ENCODE measurements around the gene NEK5. TPM values are rescaled to one million over a fixed set of nuclear protein-coding genes. Genes with fewer than 3 reads are reported as not detected.
"Not testable (repeated sequence)": the region's sequence is repeated elsewhere in the genome, so short reads cannot be mapped to it uniquely, and the experiment has no call there.

The NEK5 gene
- total RNA-seq, 1 donor from 2014 or later = 0.97 TPM

DNA sequence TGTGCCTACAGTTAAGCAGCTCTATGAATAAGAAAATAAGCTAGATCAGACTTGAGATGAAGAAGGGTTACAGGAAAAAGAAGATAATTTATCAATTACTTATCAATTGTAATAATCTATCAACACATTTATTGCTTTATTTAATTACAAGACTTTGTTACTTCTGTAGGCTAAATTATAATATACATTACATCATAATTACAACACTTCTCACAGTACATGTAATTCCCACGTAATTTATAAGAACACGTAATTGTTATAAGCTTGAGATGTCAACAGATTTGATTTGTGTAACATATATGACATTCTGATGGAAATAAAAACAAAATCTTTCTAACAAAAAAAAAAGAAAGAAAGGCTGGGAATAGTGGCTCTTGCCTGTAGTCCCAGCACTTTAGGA lies 36.8 kb downstream of the NEK5 start:
- Mint-ChIP-seq H3K9me3 (ENCODE audit: unreplicated experiment) (peaks cover 6% of the 10 kb centered on the region), H3K4me3 (ENCODE audit: unreplicated experiment) (no peak overlapping the region), H3K36me3 (ENCODE audit: low read depth, unreplicated experiment) (peaks cover 5% of the 10 kb centered on the region), H3K4me1 (ENCODE audit: unreplicated experiment) (no peaks in the 10 kb centered on the region), H3K27me3 (ENCODE audit: unreplicated experiment) (peaks cover 1% of the 10 kb centered on the region), H3K27ac (ENCODE audit: unreplicated experiment) (no peak overlapping the region)
- DNase-seq (ENCODE audit: low spot score) = no peak
- TF ChIP-seq, protein P1, sequence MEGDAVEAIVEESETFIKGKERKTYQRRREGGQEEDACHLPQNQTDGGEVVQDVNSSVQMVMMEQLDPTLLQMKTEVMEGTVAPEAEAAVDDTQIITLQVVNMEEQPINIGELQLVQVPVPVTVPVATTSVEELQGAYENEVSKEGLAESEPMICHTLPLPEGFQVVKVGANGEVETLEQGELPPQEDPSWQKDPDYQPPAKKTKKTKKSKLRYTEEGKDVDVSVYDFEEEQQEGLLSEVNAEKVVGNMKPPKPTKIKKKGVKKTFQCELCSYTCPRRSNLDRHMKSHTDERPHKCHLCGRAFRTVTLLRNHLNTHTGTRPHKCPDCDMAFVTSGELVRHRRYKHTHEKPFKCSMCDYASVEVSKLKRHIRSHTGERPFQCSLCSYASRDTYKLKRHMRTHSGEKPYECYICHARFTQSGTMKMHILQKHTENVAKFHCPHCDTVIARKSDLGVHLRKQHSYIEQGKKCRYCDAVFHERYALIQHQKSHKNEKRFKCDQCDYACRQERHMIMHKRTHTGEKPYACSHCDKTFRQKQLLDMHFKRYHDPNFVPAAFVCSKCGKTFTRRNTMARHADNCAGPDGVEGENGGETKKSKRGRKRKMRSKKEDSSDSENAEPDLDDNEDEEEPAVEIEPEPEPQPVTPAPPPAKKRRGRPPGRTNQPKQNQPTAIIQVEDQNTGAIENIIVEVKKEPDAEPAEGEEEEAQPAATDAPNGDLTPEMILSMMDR (IDR thresholded peaks at IDR 0.05; ENCODE audit: unreplicated experiment) = no peak

DNA sequence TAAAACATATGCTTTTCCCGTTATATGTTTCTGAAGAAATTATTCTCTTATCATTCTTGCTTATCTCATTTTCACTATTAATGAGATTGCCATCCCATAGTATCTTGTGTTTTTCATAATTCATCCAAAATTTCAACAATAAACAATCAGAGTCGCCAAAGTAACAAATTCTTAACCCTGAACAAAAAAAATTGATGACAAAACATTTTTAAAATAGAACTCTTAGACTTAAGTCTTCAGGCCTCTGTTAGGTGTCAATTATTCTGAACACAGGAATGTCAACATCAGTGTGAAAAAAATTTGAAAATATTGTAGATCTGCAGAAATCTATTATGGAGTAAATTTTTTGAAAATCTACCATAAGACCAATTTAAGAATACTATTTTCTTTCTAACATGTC lies 37.4 kb downstream of the NEK5 start:
- no peaks in the 10 kb centered on the region for H3K4me1 Mint-ChIP-seq (ENCODE audit: unreplicated experiment)
- peaks cover 1% of the 10 kb centered on the region for H3K27me3 Mint-ChIP-seq (ENCODE audit: unreplicated experiment)
- H3K27ac Mint-ChIP-seq (ENCODE audit: unreplicated experiment) = no peak overlapping the region
- H3K36me3 Mint-ChIP-seq (ENCODE audit: low read depth, unreplicated experiment) = peaks cover 3% of the 10 kb centered on the region
- H3K4me3 Mint-ChIP-seq (ENCODE audit: unreplicated experiment) = no peak overlapping the region
- TF ChIP-seq, protein P1 (IDR thresholded peaks at IDR 0.05; ENCODE audit: unreplicated experiment) = no peak
- no peak for DNase-seq (ENCODE audit: low spot score)
- peaks cover 6% of the 10 kb centered on the region for H3K9me3 Mint-ChIP-seq (ENCODE audit: unreplicated experiment)

DNA sequence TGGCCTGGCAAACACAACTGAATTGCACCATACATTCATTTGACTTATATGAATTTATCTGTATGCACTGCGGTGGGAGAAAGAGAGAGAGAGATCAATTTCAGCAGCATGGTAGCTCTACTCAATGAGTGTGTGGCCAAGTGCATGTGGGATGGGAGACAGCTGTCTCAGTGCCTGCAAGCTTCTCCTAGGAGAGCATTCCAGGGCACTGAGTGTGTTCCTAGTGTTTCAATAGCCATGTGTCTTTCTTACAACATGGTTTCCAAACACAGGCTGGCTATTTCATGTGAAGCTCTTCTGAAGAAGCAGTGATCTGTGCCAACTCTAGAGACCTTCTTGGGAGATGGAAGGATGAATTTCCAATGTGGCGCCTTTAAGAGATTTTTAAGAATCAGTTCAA lies 43.5 kb downstream of the NEK5 start:
- Mint-ChIP-seq H3K36me3 (ENCODE audit: low read depth, unreplicated experiment) (peaks cover 4% of the 10 kb centered on the region), H3K27ac (ENCODE audit: unreplicated experiment) (no peak overlapping the region), H3K9me3 (ENCODE audit: unreplicated experiment) (no peaks in the 10 kb centered on the region), H3K4me1 (ENCODE audit: unreplicated experiment) (no peaks in the 10 kb centered on the region), H3K27me3 (ENCODE audit: unreplicated experiment) (peaks cover 2% of the 10 kb centered on the region), H3K4me3 (ENCODE audit: unreplicated experiment) (no peak overlapping the region)
- TF ChIP-seq, protein P1 (IDR thresholded peaks at IDR 0.05; ENCODE audit: unreplicated experiment) = no peak
- DNase-seq (ENCODE audit: low spot score) = no peak

DNA sequence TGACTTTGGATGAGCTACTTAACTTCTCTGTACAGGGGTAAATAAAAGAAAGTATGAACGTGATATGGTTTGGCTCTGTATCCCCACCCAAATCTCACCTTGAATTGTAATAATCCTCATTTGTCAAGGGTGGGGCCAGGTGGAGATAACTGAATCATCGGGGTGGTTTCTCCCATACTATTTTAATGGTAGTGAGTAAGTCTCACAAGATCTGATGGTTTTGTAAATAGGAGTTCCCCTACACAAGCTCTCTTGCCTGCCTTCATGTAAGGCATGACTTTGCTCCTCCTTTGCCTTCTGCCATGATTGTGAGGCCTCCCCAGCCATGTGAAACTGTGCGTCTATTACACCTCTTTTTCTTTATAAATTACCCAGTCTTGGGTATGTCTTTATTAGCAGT lies 43.9 kb downstream of the NEK5 start:
- H3K9me3 Mint-ChIP-seq (ENCODE audit: unreplicated experiment); H3K4me3 Mint-ChIP-seq (ENCODE audit: unreplicated experiment); H3K36me3 Mint-ChIP-seq (ENCODE audit: low read depth, unreplicated experiment); H3K27ac Mint-ChIP-seq (ENCODE audit: unreplicated experiment); H3K4me1 Mint-ChIP-seq (ENCODE audit: unreplicated experiment); DNase-seq (ENCODE audit: low spot score); H3K27me3 Mint-ChIP-seq (ENCODE audit: unreplicated experiment): not testable (repeated sequence)

DNA sequence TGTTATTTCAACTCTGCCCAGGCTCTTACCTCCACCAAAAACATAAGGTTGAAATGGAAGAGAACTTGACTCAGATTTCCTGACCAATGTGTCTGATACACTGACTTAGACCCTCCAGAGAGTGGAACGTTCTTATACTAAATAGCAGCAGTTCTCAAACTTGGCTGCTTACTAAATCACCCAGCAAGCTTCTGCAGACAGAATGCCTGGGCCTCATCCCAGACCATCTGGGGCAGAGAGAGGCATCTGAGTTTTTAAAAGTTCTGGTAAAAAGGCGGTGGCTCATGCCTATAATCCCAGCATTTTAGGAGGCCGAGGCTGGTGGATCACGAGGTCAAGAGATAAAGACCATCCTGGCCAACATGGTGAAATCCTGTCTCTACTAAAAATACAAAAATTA lies 46.3 kb downstream of the NEK5 start:
- TF ChIP-seq, protein P1 (IDR thresholded peaks at IDR 0.05; ENCODE audit: unreplicated experiment) = no peak

DNA sequence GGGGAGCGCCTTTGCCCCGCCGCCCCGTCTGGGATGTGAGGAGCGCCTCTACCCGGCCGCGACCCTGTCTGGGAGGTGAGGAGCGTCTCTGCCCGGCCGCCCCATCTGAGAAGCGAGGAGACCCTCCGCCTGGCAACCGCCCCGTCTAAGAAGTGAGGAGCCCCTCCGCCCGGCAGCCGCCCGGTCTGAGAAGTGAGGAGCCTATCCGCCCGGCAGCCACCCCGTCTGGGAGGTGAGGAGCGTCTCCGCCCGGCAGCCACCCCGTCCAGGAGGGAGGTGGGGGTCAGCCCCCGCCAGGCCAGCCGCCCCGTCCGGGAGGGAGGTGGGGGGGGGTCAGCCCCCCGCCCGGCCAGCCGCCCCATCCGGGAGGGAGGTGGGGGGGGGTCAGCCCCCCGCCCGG lies 49.0 kb downstream of the NEK5 start:
- H3K9me3 Mint-ChIP-seq (ENCODE audit: unreplicated experiment); H3K4me3 Mint-ChIP-seq (ENCODE audit: unreplicated experiment); H3K4me1 Mint-ChIP-seq (ENCODE audit: unreplicated experiment); DNase-seq (ENCODE audit: low spot score); H3K27me3 Mint-ChIP-seq (ENCODE audit: unreplicated experiment); H3K36me3 Mint-ChIP-seq (ENCODE audit: low read depth, unreplicated experiment); H3K27ac Mint-ChIP-seq (ENCODE audit: unreplicated experiment): not testable (repeated sequence)

More for the DNA sequence above, 46.3 kb downstream of the NEK5 start:
- DNase-seq (ENCODE audit: low spot score) = no peak
- Mint-ChIP-seq H3K36me3 (ENCODE audit: low read depth, unreplicated experiment) (peaks cover 10% of the 10 kb centered on the region), H3K4me1 (ENCODE audit: unreplicated experiment) (no peaks in the 10 kb centered on the region), H3K9me3 (ENCODE audit: unreplicated experiment) (peaks cover 5% of the 10 kb centered on the region), H3K4me3 (ENCODE audit: unreplicated experiment) (no peak overlapping the region), H3K27me3 (ENCODE audit: unreplicated experiment) (peaks cover 3% of the 10 kb centered on the region), H3K27ac (ENCODE audit: unreplicated experiment) (no peak overlapping the region)
